ENCODE data around the gene MYH7. TPM values are rescaled to one million over a fixed set of nuclear protein-coding genes. Genes with fewer than 3 reads are reported as not detected.

Gene MYH7
- total and polyA plus RNA-seq, 2 of the 4 experiments (the other 2 are of a cell fraction) = not detected

DNA sequence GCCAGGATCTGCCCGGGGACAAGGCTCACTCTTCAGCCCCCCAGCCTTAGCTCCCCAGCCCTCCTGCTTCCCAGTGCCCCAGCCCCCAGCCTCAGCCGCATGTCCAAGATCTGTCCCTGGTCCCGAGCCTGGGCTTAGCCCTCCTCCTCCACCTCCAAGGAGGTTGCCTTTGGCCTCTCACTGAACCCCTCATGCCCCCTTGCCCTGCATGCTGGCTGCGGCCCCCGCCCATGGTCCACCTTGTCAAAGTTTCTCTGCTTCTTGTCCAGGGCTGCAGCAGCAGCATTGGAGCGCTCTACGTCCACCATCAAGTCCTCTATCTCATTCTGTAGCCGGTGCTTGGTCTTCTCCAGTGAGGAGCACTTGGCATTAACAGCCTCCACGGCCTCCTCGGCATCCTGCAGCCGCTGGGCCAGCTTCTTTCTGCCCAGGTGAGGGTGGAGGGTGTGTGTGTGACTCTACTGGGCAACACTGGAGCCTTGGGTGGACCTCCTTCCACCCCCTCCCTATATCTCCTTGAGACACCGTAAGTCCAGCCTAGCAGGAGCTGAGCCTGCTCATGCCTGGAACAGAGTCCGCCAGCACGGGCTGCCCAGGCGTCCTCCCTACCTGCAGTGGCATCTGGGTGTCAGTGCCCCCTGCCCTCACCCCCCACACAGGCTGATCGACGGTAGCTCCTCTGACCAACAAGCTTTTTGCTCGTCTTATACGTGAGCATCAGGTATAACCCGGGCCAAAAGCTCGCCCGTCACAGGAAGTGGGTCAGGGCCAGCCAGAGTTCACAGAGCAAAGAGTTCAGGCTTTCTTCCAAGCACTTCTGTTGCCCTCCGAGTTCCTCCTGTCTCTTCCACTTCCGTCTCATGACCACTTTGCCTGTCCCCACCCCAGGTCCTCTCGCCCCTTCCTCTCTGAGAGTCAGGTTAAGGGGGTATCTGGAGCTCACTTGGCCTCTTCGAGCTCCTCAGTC is 47.3 kb downstream of the MYH7 start:
- H4K5ac ChIP-seq (ENCODE audit: low read depth, low read length) = no peak overlapping the region
- no peaks in the 10 kb centered on the region for H3K9me3 ChIP-seq (ENCODE audit: control insufficient read depth, insufficient read depth, low read length)
- H2BK5ac ChIP-seq (ENCODE audit: low read depth, low read length, poor library complexity, severe bottlenecking) = no peak overlapping the region
- no peak overlapping the region for H3K14ac ChIP-seq (replicated peaks; ENCODE audit: low read depth, low read length)
- no peaks in the 10 kb centered on the region for H4K20me1 ChIP-seq (ENCODE audit: insufficient read depth, low read length)
- CTCF ChIA-PET = no interaction called here
- in situ Hi-C loops (cut with MboI; ENCODE audit: low sequenced_read_pairs) (no loop called here), dilution Hi-C loops (cut with HindIII; ENCODE audit: low sequenced_read_pairs, unreplicated experiment) (no loop called here), intact Hi-C loops (cut with micrococcal nuclease) (no loop called here)
- H3K4me1 ChIP-seq (ENCODE audit: control insufficient read depth, insufficient read depth, low read length) = no peaks in the 10 kb centered on the region
- no peak overlapping the region for H4K91ac ChIP-seq (ENCODE audit: insufficient read depth, low read depth, low read length)
- no peak overlapping the region for H2BK15ac ChIP-seq (ENCODE audit: low read depth, low read length)
- no peak overlapping the region for H3K9ac ChIP-seq (ENCODE audit: low read depth, low read length)
- 75% methylated on average over 14 of the region's 26 CpGs; no CpG with 5 or more reads in 1 of the 2 experiments for WGBS, 2 experiments (ENCODE audit: extremely low coverage in 2 of 2, insufficient read length in 1 of 2)
- peaks cover 38% of the 10 kb centered on the region for H3K27me3 ChIP-seq (ENCODE audit: control insufficient read depth, insufficient read depth, low read length)
- H3K27ac ChIP-seq (ENCODE audit: insufficient read depth, low read length) = no peak overlapping the region
- no peak for TF ChIP-seq RAD21 (IDR thresholded peaks at IDR 0.05; ENCODE audit: low read length)
- TF ChIP-seq RCOR1 (IDR thresholded peaks at IDR 0.05; ENCODE audit: insufficient replicate concordance, low read length) = no peak
- TF ChIP-seq SMC3 (IDR thresholded peaks at IDR 0.05; ENCODE audit: low read depth, low read length) = no peak
- no peak for TF ChIP-seq POLR2A (IDR thresholded peaks at IDR 0.05; ENCODE audit: low read depth, low read length)
- no peak for TF ChIP-seq RFX5 (IDR thresholded peaks at IDR 0.05; ENCODE audit: low read depth, low read length)
- TF ChIP-seq, protein P1, sequence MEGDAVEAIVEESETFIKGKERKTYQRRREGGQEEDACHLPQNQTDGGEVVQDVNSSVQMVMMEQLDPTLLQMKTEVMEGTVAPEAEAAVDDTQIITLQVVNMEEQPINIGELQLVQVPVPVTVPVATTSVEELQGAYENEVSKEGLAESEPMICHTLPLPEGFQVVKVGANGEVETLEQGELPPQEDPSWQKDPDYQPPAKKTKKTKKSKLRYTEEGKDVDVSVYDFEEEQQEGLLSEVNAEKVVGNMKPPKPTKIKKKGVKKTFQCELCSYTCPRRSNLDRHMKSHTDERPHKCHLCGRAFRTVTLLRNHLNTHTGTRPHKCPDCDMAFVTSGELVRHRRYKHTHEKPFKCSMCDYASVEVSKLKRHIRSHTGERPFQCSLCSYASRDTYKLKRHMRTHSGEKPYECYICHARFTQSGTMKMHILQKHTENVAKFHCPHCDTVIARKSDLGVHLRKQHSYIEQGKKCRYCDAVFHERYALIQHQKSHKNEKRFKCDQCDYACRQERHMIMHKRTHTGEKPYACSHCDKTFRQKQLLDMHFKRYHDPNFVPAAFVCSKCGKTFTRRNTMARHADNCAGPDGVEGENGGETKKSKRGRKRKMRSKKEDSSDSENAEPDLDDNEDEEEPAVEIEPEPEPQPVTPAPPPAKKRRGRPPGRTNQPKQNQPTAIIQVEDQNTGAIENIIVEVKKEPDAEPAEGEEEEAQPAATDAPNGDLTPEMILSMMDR (conservative IDR thresholded peaks at IDR 0.05; ENCODE audit: low read depth, low read length) = no peak
- TF ChIP-seq, protein P2, sequence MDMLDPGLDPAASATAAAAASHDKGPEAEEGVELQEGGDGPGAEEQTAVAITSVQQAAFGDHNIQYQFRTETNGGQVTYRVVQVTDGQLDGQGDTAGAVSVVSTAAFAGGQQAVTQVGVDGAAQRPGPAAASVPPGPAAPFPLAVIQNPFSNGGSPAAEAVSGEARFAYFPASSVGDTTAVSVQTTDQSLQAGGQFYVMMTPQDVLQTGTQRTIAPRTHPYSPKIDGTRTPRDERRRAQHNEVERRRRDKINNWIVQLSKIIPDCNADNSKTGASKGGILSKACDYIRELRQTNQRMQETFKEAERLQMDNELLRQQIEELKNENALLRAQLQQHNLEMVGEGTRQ (IDR thresholded peaks at IDR 0.05; ENCODE audit: low read depth, low read length) = no peak
- TF ChIP-seq, protein P3, sequence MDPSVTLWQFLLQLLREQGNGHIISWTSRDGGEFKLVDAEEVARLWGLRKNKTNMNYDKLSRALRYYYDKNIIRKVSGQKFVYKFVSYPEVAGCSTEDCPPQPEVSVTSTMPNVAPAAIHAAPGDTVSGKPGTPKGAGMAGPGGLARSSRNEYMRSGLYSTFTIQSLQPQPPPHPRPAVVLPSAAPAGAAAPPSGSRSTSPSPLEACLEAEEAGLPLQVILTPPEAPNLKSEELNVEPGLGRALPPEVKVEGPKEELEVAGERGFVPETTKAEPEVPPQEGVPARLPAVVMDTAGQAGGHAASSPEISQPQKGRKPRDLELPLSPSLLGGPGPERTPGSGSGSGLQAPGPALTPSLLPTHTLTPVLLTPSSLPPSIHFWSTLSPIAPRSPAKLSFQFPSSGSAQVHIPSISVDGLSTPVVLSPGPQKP (IDR thresholded peaks at IDR 0.05; ENCODE audit: borderline replicate concordance, low read depth, low read length) = no peak
- no peak for TF ChIP-seq NFE2L2 (IDR thresholded peaks at IDR 0.05; ENCODE audit: low read depth, low read length)
- H3K4ac ChIP-seq (ENCODE audit: low read depth, low read length) = no peak overlapping the region
- H2BK120ac ChIP-seq (ENCODE audit: low read depth, low read length) = no peak overlapping the region
- no peak overlapping the region for H3K56ac ChIP-seq (ENCODE audit: extremely low read depth, insufficient read depth, low read length)
- H3K23ac ChIP-seq (ENCODE audit: low read depth, low read length) = no peak overlapping the region
- H2AK9ac ChIP-seq (replicated peaks; ENCODE audit: low read depth, low read length, poor library complexity) = peak overlapping the region; percentile 37
- no peaks in the 10 kb centered on the region for H3K36me3 ChIP-seq (ENCODE audit: control insufficient read depth, insufficient read depth, low read length)
- BruUV-seq (replicated peaks) = no TSS peak
- no peak overlapping the region for H2AK5ac ChIP-seq (ENCODE audit: low read depth, low read length)
- no peaks in the 10 kb centered on the region for H3K79me1 ChIP-seq (ENCODE audit: low read depth in 1 of 2, low read length in 2 of 2)
- H3K18ac ChIP-seq (ENCODE audit: low read depth, low read length) = no peak overlapping the region
- H3K9me1 ChIP-seq (ENCODE audit: insufficient read depth, low read length) = no peaks in the 10 kb centered on the region
- no peak overlapping the region for H3K4me3 ChIP-seq (ENCODE audit: insufficient read depth, low read depth, low read length)
- ATAC-seq (ENCODE audit: low read depth) (no peak), DNase-seq (no peak)
- no peak overlapping the region for H2AFZ ChIP-seq (replicated peaks; ENCODE audit: low read length, poor library complexity)
- H2BK20ac ChIP-seq (ENCODE audit: low read depth, low read length) = no peak overlapping the region
- H3K4me2 ChIP-seq (ENCODE audit: low read depth, low read length) = no peak overlapping the region
- no peak overlapping the region for H4K8ac ChIP-seq (ENCODE audit: low read depth in 2 of 2, low read length in 2 of 2)
- POLR2A ChIA-PET (ENCODE audit: unreplicated experiment) = no interaction called here
